BJ (cell line): Measurements from ENCODE around the gene ANKRD45. TPM values are rescaled to one million over a fixed set of nuclear protein-coding genes. Genes with fewer than 3 reads are reported as not detected.
"Not testable (repeated sequence)": the region's sequence is repeated elsewhere in the genome, so short reads cannot be mapped to it uniquely, and the experiment has no call there.

ENCODE experiments used
- CTCF ChIA-PET: fragments of 350-600 bp; formaldehyde crosslinking; extraction: SDS; loops from one replicate; lab custom pipeline; 2021; ENCODE audit warnings: antibody characterized with exemption, inconsistent platforms; lab: Yijun Ruan, JAX
- POLR2A ChIA-PET: fragments of 300-600 bp; sonication (Branson Sonifier 250); formaldehyde crosslinking; extraction: SDS; loops from one replicate; lab custom pipeline; 2021; ENCODE audit warnings: antibody characterized with exemption; lab: Charles Lee
- DNase-seq: peaks from one replicate; pipeline ENCODE4 v3.0.0-alpha.2; 2011; ENCODE audit warnings: low read depth
- H3K27me3 ChIP-seq: 2 replicates; pipeline ENCODE4 v1.6.0; 2011; ENCODE audit warnings: low read length; ENCODE audit not compliant: control insufficient read depth, insufficient read depth
- H3K36me3 ChIP-seq: 2 replicates; pipeline ENCODE4 v1.5.1; 2011; ENCODE audit warnings: low read length; ENCODE audit not compliant: control insufficient read depth, insufficient read depth
- H3K4me3 ChIP-seq: 2 replicates; pipeline ENCODE4 v1.5.1; 2011; ENCODE audit warnings: low read depth, mild to moderate bottlenecking, control low read depth, low read length
- CTCF ChIP-seq: IDR thresholded peaks from 2 replicates; pipeline ENCODE4 v1.5.1; 2011; ENCODE audit warnings: low read depth, mild to moderate bottlenecking, control low read depth, inconsistent platforms, low read length, moderate library complexity; ENCODE audit not compliant: insufficient read depth
- polyA plus RNA-seq: library from polyadenylated mRNA; depleted of rRNA; stranded (reverse); fragments of >200 nt; gene quantifications from 2 replicates; pipeline ENCODE4 v1.2.3, GENCODE V29; 2011

Gene ANKRD45
- polyA plus RNA-seq, 1 experiment: not detected

- TF ChIP-seq CTCF: no peak
- Histone ChIP-seq H3K4me3 (peak overlapping the region; percentile 89), H3K27me3 (peaks cover 2% of the 10 kb centered on the region), H3K36me3 (no peaks in the 10 kb centered on the region)
- ChIA-PET CTCF (interaction anchor here (0.6 to 1.4 kb wide), 6 partner anchors 10 to 969 kb away, joined by 3 to 5 read pairs (median 3); no protein-coding TSS in a partner anchor), POLR2A (interaction anchor here (0.6 kb wide), 1 partner anchor 1177 kb away, joined by 3 read pairs; no protein-coding TSS in a partner anchor)
- DNase-seq: no peak
Observed at GRCh38 chr1:173714441-173714758, 44.7 kb upstream of the ANKRD45 start.

- no peak overlapping the region for H3K4me3 ChIP-seq
- DNase-seq: no peak
- H3K27me3 ChIP-seq: peaks cover 7% of the 10 kb centered on the region
- POLR2A ChIA-PET: no interaction called here
- CTCF ChIA-PET: interaction anchor here (1.1 kb wide), 1 partner anchor 15 kb away, joined by 3 read pairs; no protein-coding TSS in a partner anchor
- TF ChIP-seq CTCF: no peak
- no peaks in the 10 kb centered on the region for H3K36me3 ChIP-seq
Observed at GRCh38 chr1:173708787-173709186, 39.1 kb upstream of the ANKRD45 start.

- DNase-seq: no peak
- CTCF ChIA-PET: interaction anchor here (0.6 to 0.9 kb wide), 3 partner anchors 9 to 986 kb away, joined by 3 read pairs; partner anchors contain the start of gene KLHL20
Observed at GRCh38 chr1:173705117-173705516, 35.5 kb upstream of the ANKRD45 start.

GRCh38 chr1:173702736-173703135 lies 33.1 kb upstream of the ANKRD45 start:
- Histone ChIP-seq H3K27me3 (peaks cover 2% of the 10 kb centered on the region; the same call in 1 of the 2 replicates), H3K4me3 (no peak overlapping the region), H3K36me3 (no peaks in the 10 kb centered on the region)
- CTCF ChIA-PET: no interaction called here
- POLR2A ChIA-PET: no interaction called here
- no peak for TF ChIP-seq CTCF
- no peak for DNase-seq

More at GRCh38 chr1:173705117-173705516, 35.5 kb upstream of the ANKRD45 start:
- Histone ChIP-seq H3K4me3 (no peak overlapping the region), H3K27me3 (peaks cover 6% of the 10 kb centered on the region), H3K36me3 (no peaks in the 10 kb centered on the region)
- POLR2A ChIA-PET: no interaction called here
- no peak for TF ChIP-seq CTCF

GRCh38 chr1:173701299-173701698 lies 31.6 kb upstream of the ANKRD45 start:
- POLR2A ChIA-PET, H3K4me3 ChIP-seq, H3K27me3 ChIP-seq, DNase-seq, H3K36me3 ChIP-seq, CTCF ChIA-PET: not testable (repeated sequence)

GRCh38 chr1:173693238-173693637 lies 23.6 kb upstream of the ANKRD45 start:
- H3K36me3 ChIP-seq: no peaks in the 10 kb centered on the region
- POLR2A ChIA-PET: no interaction called here
- DNase-seq: no peak
- no peaks in the 10 kb centered on the region for H3K27me3 ChIP-seq
- TF ChIP-seq CTCF: no peak
- H3K4me3 ChIP-seq: no peak overlapping the region
- CTCF ChIA-PET: interaction anchor here (1.2 kb wide), 1 partner anchor 16 kb away, joined by 3 read pairs; no protein-coding TSS in a partner anchor
